Naive thymus-derived CD8-positive, alpha-beta T cell (primary cell): ENCODE measurements around the gene ATP1B3. TPM values are rescaled to one million over a fixed set of nuclear protein-coding genes. Genes with fewer than 3 reads are reported as not detected.
"Not testable (repeated sequence)": the region's sequence is repeated elsewhere in the genome, so short reads cannot be mapped to it uniquely, and the experiment has no call there.

Experiments
- ATAC-seq, 2 donors: fragments of 150-1000 bp; cut with Tn5 transposase in 1 of 2; sonication (Bioruptor Pico), chemical (Tn5 transposase) in 1 of 2; 1 replicate in 1 of 2; 2 replicates in 1 of 2; pipeline ENCODE4 v1.10.0; 2021; ENCODE audit warnings: mild to moderate bottlenecking in 2 of 2, moderate library complexity in 2 of 2
- POLR2A ChIA-PET: fragments of 350-600 bp; sonication (Branson Sonifier 250); formaldehyde crosslinking; loops from one replicate; lab custom pipeline; 2021; ENCODE audit warnings: antibody characterized with exemption; lab: Charles Lee
- DNase-seq, 10 donors: peaks; one replicate each; pipeline versions ENCODE4 v3.0.0 to v3.0.0-alpha.2; 2020 to 2022
- H3K27ac Mint-ChIP-seq, 10 donors: one replicate each; pipeline ENCODE4 v1.8.0; 2020 to 2022; ENCODE audit warnings: mild to moderate bottlenecking in 10 of 10, mixed read lengths in 10 of 10, moderate library complexity in 4 of 10, inconsistent platforms in 1 of 10
- H3K27me3 Mint-ChIP-seq, 5 donors: one replicate each; pipeline ENCODE4 v1.8.0; 2021 to 2022; ENCODE audit warnings: mixed read lengths in 5 of 5
- H3K36me3 Mint-ChIP-seq, 3 donors: one replicate each; pipeline ENCODE4 v1.8.0; 2020 to 2022; ENCODE audit warnings: mixed read lengths in 3 of 3, mild to moderate bottlenecking in 2 of 3, inconsistent platforms in 1 of 3
- H3K4me1 Mint-ChIP-seq, 4 donors: one replicate each; pipeline ENCODE4 v1.8.0; 2021 to 2022; ENCODE audit warnings: mixed read lengths in 4 of 4
- H3K4me3 Mint-ChIP-seq, 10 donors: one replicate each; pipeline ENCODE4 v1.8.0; 2020 to 2022; ENCODE audit warnings: mild to moderate bottlenecking in 10 of 10, mixed read lengths in 10 of 10, moderate library complexity in 6 of 10, inconsistent platforms in 1 of 10
- H3K9me3 Mint-ChIP-seq, 9 donors: one replicate each; pipeline ENCODE4 v1.8.0; 2020 to 2022; ENCODE audit warnings: mixed read lengths in 9 of 9, mild to moderate bottlenecking in 3 of 9, inconsistent platforms in 1 of 9, moderate library complexity in 1 of 9
- polyA plus RNA-seq, 3 donors: library from polyadenylated mRNA; unstranded; fragments of 300-500 nt; fragmentation: Illumina TruSeq; gene quantifications; one replicate each; pipeline ENCODE4 v1.2.3, GENCODE V29; 2021
- total RNA-seq, 8 experiments: library from RNA in 2 of 8; stranded (reverse) in 2 of 8; gene quantifications; one replicate each; pipeline ENCODE4 v1.2.3 and lab custom pipeline; 2021 to 2026

The ATP1B3 gene
- total and polyA plus RNA-seq, 5 experiments from 2014 or later = 25.6 to 104 (median 69.1) TPM

DNA sequence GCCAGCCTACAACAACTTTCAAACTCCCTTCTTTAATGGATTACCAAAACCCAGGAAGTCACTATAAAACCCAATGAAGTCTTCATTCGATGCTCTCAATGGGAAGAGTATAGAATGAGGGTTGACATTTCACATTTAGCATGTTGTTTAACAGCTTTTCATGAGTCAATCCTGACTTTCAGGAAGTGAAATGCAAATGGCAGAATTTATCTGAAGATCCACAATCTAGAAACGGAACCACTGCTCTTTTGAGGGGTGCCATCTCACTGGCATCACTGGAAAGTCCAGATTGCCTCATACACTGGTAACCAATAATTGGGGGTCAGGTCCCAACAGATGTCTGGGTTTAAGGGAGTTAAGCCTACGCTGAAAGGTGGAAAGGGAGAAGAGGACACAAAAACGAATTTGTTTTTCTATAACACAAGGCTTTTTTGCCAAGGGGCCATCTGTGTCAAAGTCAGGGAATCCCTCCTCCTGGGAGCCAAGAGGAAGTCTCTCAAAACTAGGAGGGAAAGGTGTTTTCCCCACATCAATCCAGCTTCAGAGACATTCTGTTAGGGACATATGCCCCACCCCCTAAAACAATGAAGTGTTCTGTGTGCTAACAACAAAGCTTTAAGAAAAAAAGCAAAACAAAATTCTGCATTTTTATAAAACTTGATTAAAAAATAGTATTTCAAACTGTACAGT, 12.0 kb upstream of the ATP1B3 start:
- POLR2A ChIA-PET = no interaction called here
- Mint-ChIP-seq H3K27me3 (peaks cover 0 to 3% (median 0%) of the 10 kb centered on the region in 5 donors), H3K27ac (no peak overlapping the region), H3K36me3 (no peaks in the 10 kb centered on the region), H3K9me3 (no peaks in the 10 kb centered on the region), H3K4me3 (no peak overlapping the region), H3K4me1 (peaks cover 2 to 8% (median 4%) of the 10 kb centered on the region in 4 donors)
- DNase-seq = no peak
- no peak for ATAC-seq

DNA sequence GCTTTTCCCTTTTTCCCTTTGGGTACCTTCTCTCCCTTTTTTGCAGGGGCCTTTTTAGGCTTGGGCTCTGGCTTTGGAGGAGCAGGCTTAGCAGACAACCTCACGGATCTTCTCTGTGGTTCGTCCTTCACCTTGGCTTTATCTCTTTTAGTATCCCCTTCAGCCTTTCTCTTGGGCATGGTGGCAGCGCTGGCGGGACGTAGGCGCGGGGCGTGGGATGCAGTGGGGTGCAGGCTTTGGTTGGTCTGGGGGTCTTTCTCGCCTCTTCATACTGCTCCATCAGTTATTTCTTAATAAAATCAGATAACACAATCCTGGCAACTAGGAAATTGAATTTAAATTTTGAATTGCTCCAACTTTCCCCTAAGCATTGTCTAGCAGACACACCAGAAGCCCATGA, 11.3 kb upstream of the ATP1B3 start:
- Mint-ChIP-seq H3K27me3 (peaks cover 0 to 3% (median 0%) of the 10 kb centered on the region in 5 donors), H3K9me3 (no peaks in the 10 kb centered on the region), H3K27ac (no peak overlapping the region), H3K4me3 (no peak overlapping the region), H3K4me1 (peaks cover 2 to 8% (median 4%) of the 10 kb centered on the region in 4 donors), H3K36me3 (no peaks in the 10 kb centered on the region)
- DNase-seq (no peak), ATAC-seq (no peak)
- POLR2A ChIA-PET = no interaction called here

DNA sequence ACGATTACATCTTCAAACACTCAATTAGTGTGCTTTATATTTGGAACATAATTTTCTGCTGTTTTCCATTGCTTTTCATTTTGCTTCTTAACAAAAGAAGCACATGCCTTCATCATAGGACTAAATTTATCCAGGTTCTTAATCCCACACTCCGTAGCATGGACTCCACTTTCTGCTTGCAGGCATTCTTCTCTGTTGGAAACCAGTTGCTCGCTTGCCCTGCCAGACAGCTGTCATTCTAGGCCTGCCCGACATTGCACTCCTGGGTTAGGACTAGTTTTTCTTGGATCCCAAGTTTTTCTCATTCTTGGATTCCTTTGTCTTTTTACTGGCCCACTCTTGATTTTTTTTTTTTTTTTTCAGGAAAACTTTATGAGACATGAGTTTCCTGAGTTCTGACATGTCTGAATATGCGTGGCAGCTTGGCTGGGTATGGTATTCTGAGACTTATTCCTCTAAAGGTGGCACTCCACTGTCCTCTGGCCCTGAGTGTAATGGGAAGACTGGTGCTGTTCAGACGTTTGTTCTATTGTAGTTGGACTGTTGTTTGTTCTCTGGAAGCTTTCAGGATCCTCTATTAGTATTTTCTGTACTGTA, 6.3 kb upstream of the ATP1B3 start:
- Mint-ChIP-seq H3K27ac (peak overlapping the region in 1 of 10 donors; percentile 1), H3K4me1 (peaks cover 0 to 3% (median 1%) of the 10 kb centered on the region in 4 donors), H3K9me3 (no peaks in the 10 kb centered on the region), H3K27me3 (peaks cover 0 to 1% (median 0%) of the 10 kb centered on the region in 5 donors), H3K4me3 (no peak overlapping the region), H3K36me3 (no peaks in the 10 kb centered on the region)
- POLR2A ChIA-PET = no interaction called here
- DNase-seq (no peak), ATAC-seq (no peak)

DNA sequence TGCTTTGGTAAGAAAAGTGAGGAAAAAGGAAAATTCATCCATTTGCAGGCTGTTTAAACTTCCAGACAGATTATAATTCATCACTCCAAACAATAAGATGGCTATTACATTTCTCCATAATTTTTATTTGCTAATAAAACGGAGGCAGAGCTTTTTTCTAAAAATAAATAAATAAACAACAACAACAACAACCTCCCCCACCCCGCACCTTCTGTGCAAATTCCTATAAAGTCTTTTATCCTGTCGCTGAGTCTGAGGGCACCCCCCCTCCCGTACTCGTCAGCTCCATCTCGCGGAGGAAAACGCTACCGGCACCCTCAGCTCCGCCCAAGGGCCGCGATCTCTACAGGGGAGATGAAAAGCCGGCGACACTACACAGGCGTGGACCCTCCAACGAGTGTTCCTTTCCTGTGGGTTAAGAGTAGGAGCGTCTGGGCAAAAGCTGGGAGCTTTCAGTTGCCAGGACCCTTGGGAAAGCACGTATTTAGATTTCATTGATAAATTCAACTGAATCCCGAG, 1.0 kb upstream of the ATP1B3 start:
- POLR2A ChIA-PET = interaction anchor here (1.1 to 4.4 kb wide), 7 partner anchors 38 to 704 kb away, joined by 3 to 44 read pairs (median 5); partner anchors contain the start of genes ATR and RNF7
- Mint-ChIP-seq H3K27ac (peak overlapping the region; percentile 86 to 98 (median 94)), H3K4me1 (peaks cover 9 to 37% (median 29%) of the 10 kb centered on the region in 4 donors), H3K36me3 (no peaks in the 10 kb centered on the region), H3K27me3 (no peaks in the 10 kb centered on the region), H3K9me3 (no peaks in the 10 kb centered on the region), H3K4me3 (peak overlapping the region; percentile 84 to 96 (median 90))
- DNase-seq (peak; percentile 66 to 89 (median 78)), ATAC-seq (peak; percentile 59 to 69)

DNA sequence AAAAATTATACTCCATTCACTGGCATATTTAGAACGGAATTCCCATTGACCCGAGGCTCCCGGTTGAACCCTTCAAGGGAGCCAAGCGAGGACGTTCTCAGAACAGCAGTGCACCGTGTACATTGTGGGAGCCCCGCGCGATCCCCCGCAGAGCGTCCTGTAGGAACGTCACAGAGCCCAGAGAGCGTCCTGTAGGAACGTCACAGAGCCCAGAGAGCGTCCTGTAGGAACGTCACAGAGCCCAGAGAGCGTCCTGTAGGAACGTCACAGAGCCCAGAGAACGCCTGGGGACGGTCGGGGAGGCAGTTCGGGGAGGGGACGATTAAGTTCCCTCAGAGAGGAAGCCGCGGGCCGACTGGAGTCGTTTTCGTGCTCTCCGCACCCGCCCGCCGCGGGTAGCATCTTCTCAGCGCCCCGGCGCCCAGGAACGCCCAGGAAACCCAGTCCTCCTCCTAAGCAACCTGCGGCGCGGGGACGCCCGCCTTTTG, 506 bp upstream of the ATP1B3 start:
- peaks cover 9 to 38% (median 31%) of the 10 kb centered on the region in 4 donors for H3K4me1 Mint-ChIP-seq
- POLR2A ChIA-PET = interaction anchor here (0.9 to 4.4 kb wide), 8 partner anchors 37 to 703 kb away, joined by 3 to 44 read pairs (median 4); partner anchors contain the start of genes ATR and RNF7
- no peaks in the 10 kb centered on the region for H3K36me3 Mint-ChIP-seq
- no peaks in the 10 kb centered on the region for H3K9me3 Mint-ChIP-seq
- H3K27me3 Mint-ChIP-seq = no peaks in the 10 kb centered on the region
- peak overlapping the region; percentile 86 to 98 (median 94) for H3K27ac Mint-ChIP-seq
- peak overlapping the region; percentile 84 to 96 (median 90) for H3K4me3 Mint-ChIP-seq
- peak; percentile 65 to 73 for ATAC-seq
- DNase-seq = peak in 6 of 10 donors; percentile 65 to 87 (median 76)

DNA sequence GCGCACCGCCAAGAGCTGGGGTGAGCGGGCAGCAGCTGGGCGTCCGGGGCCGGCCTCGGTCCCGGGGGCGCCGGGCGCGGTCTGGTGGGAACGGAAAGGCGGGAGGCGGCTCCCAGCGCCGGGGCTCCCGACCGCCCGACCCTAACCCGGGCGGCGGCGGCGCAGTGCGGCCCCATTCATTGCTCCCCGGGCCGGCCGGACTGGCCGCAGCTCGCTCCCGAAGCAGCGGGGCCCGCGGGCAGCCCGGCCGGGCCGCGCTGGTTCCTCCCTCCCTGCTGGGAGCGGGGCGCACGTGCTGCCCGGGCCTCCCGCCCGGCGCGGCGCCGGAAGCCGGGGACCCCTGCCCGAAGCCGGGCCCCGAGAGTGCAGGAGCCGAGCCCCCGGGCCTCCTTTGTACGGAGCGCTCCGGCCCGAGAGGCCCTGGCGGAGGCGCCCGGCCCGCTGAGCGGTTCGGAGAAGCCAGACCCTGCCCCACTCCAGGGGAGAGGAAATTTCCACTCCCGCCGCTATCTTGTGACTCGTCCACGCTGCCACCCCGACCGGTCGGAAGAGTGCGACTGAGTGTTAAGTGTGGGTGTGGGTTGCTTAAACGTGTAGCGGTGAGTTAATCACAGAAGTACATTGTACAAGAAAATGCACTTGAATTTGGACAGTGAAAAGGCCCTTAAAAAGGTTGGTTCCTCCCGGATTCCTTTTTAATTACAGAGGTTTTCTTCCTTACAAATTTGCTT, 613 bp downstream of the ATP1B3 start:
- Mint-ChIP-seq H3K36me3 (no peaks in the 10 kb centered on the region), H3K4me1 (peaks cover 11 to 48% (median 40%) of the 10 kb centered on the region in 4 donors), H3K4me3 (peak overlapping the region; percentile 84 to 93 (median 90)), H3K27me3 (no peaks in the 10 kb centered on the region), H3K9me3 (no peaks in the 10 kb centered on the region), H3K27ac (peak overlapping the region; percentile 66 to 94 (median 89))
- peak; percentile 25 to 72 (median 44) for DNase-seq
- POLR2A ChIA-PET = interaction anchor here (0.7 to 4.4 kb wide), 8 partner anchors 36 to 390 kb away, joined by 3 to 44 read pairs (median 4); partner anchors contain the start of genes RASA2 and RNF7
- peak; percentile 11 to 13 for ATAC-seq

DNA sequence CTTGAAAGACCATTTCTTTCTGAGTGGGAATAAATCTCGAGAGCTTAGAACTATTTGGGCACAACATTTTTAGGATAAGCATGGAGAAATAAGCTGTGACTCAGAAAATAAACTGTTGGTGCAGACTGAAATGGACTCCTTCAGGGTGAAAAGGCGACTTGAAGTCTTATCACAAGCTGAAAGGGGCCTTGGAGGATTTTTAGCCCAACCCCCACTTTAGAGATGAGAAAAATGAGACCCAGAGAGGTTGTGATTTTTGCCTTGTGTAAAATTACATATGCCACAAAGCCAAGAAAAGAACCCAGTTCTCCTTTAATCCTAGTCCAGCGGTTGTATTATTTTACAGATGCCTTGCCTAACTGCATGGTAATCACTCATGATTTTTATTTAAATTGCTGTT, 1.5 kb downstream of the ATP1B3 start:
- H3K9me3 Mint-ChIP-seq = no peaks in the 10 kb centered on the region
- no peaks in the 10 kb centered on the region for H3K27me3 Mint-ChIP-seq
- no peaks in the 10 kb centered on the region for H3K36me3 Mint-ChIP-seq
- H3K27ac Mint-ChIP-seq = peak overlapping the region in 9 of 10 donors; percentile 16 to 90 (median 87)
- POLR2A ChIA-PET = interaction anchor here (4.4 kb wide), 1 partner anchor 81 kb away, joined by 44 read pairs; no protein-coding TSS in a partner anchor
- DNase-seq = no peak
- H3K4me3 Mint-ChIP-seq = peak overlapping the region; percentile 79 to 90 (median 88)
- ATAC-seq = no peak
- peaks cover 12 to 51% (median 45%) of the 10 kb centered on the region in 4 donors for H3K4me1 Mint-ChIP-seq

DNA sequence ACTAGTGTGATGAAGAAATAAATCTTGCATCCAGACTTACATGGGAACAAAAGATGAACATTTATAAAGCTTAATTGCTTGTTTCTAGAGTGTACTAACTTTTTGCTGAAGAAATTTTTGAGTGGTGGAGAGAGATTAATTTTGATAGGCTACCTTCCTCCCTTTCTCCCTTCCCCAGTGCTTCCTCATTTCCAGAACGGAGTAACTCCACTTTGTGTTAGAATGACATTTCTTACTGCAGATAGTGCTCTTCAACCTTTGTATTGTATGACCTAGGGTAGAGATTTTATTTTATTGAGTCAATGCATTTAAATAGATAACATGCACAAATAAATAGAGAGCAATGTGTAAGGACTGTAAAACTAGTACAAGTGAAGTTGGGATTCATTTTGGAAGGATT, 1.9 kb downstream of the ATP1B3 start:
- POLR2A ChIA-PET = interaction anchor here (4.4 kb wide), 1 partner anchor 81 kb away, joined by 44 read pairs; no protein-coding TSS in a partner anchor

DNA sequence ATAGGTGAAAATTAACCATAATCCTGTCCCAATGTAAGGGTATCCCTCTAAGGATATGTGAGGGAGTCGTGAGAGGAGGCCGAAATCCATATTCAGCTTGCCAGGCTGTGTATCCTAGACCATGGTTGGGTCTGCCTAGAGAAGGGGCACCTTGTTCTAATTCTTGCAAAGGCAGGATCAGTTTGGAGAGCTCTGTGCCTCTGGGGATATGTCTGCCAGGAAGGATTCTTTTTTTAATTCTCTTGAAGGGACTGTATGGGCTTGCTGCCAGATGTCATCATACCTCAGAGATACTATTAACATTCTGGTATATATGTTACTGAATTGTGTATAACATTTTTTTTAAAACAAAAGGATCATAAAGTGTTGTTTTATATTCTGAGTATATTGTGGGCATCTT, 2.4 kb downstream of the ATP1B3 start:
- H3K4me3 Mint-ChIP-seq = peak overlapping the region in 7 of 10 donors; percentile 26 to 90 (median 88)
- peak overlapping the region in 2 of 10 donors; percentile 16 to 82 for H3K27ac Mint-ChIP-seq
- peaks cover 12 to 53% (median 48%) of the 10 kb centered on the region in 4 donors for H3K4me1 Mint-ChIP-seq
- POLR2A ChIA-PET = interaction anchor here (4.4 kb wide), 1 partner anchor 82 kb away, joined by 44 read pairs; no protein-coding TSS in a partner anchor
- ATAC-seq = no peak
- no peaks in the 10 kb centered on the region for H3K36me3 Mint-ChIP-seq
- no peaks in the 10 kb centered on the region for H3K27me3 Mint-ChIP-seq
- DNase-seq = no peak
- H3K9me3 Mint-ChIP-seq = no peaks in the 10 kb centered on the region

More for the DNA sequence above, 1.9 kb downstream of the ATP1B3 start:
- H3K27me3 Mint-ChIP-seq = no peaks in the 10 kb centered on the region
- H3K4me3 Mint-ChIP-seq = peak overlapping the region; percentile 79 to 90 (median 88)
- H3K4me1 Mint-ChIP-seq = peaks cover 12 to 51% (median 47%) of the 10 kb centered on the region in 4 donors
- DNase-seq (no peak), ATAC-seq (no peak)
- H3K9me3 Mint-ChIP-seq = no peaks in the 10 kb centered on the region
- peak overlapping the region in 5 of 10 donors; percentile 39 to 90 (median 82) for H3K27ac Mint-ChIP-seq
- no peaks in the 10 kb centered on the region for H3K36me3 Mint-ChIP-seq

DNA sequence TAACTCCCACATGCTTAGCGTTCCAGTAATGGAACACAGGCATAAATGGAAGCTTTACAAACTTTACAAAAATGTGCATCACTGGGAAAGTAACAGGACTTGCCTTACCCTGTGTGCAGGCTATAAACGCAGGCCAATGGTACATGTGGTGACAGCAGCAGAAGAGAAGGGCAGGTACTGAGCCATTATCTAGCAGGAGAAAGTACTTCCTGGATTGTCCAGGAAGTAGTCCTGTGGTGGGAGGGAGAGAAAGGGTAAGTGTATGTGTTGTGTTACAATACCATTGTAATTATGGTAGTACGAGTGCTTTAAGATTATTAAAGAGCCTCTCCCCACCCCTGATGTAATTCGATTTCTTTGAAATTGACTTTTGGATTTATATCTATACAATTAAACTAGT, 5.3 kb downstream of the ATP1B3 start:
- peaks cover 0 to 10% (median 5%) of the 10 kb centered on the region in 3 donors for H3K36me3 Mint-ChIP-seq
- H3K27me3 Mint-ChIP-seq = no peaks in the 10 kb centered on the region
- peaks cover 15 to 59% (median 52%) of the 10 kb centered on the region in 4 donors for H3K4me1 Mint-ChIP-seq
- peak overlapping the region in 1 of 10 donors; percentile 40 for H3K27ac Mint-ChIP-seq
- POLR2A ChIA-PET = no interaction called here
- no peaks in the 10 kb centered on the region for H3K9me3 Mint-ChIP-seq
- ATAC-seq = no peak
- H3K4me3 Mint-ChIP-seq = peak overlapping the region in 2 of 10 donors; percentile 14 to 24
- no peak for DNase-seq

DNA sequence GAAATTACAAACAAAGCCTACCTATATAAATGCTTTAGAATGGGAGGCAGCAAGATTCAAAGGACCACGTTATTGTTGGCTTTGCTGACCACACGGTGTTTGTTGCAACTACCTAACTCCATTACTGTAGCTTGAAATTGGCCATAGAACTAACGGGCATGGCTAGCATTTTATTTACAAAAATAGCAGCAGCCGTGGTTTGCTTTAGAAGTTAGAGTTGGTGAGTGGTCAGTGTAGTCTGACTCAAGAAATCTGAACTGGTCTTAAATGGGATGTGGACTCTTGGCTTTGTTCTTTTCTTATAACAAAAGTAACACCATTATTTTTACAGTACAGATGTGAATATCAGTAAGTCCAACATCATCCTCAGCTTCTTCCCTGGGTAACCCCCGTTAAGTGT, 10.6 kb downstream of the ATP1B3 start:
- Mint-ChIP-seq H3K9me3 (peaks cover 0 to 8% (median 0%) of the 10 kb centered on the region in 9 donors), H3K4me1 (peaks cover 10 to 38% (median 27%) of the 10 kb centered on the region in 4 donors), H3K27ac (no peak overlapping the region), H3K4me3 (no peak overlapping the region), H3K36me3 (peaks cover 0 to 22% (median 14%) of the 10 kb centered on the region in 3 donors), H3K27me3 (no peaks in the 10 kb centered on the region)
- ATAC-seq = no peak
- DNase-seq = no peak
- POLR2A ChIA-PET = no interaction called here

DNA sequence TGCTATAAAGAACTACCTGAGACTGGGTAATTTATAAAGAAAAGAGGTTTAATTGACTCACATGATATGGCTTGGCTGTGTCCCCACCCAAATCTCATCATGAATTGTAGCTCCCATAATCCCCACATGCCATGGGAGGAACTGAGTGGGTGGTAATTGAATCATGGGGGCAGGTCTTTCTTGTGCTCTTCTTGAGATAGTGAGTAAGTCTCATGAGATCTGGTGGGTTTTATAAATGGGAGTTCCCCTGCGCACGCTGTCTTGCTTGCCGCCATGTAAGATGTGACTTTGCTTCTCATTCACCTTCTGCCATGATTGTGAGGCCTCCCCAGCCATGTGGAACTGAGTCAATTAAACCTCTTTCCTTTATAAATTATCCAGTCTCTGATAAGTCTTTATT, 12.1 kb downstream of the ATP1B3 start:
- H3K4me3 Mint-ChIP-seq, H3K27me3 Mint-ChIP-seq, DNase-seq, H3K27ac Mint-ChIP-seq, POLR2A ChIA-PET, ATAC-seq, H3K9me3 Mint-ChIP-seq: not testable (repeated sequence)
- H3K4me1 Mint-ChIP-seq = peaks cover 12 to 36% (median 28%) of the 10 kb centered on the region in 4 donors
- peaks cover 0 to 22% (median 17%) of the 10 kb centered on the region in 3 donors for H3K36me3 Mint-ChIP-seq
